MM.1S (cell line): ENCODE results near the gene CLC.
"Not testable (repeated sequence)": the region's sequence is repeated elsewhere in the genome, so short reads cannot be mapped to it uniquely, and the experiment has no call there.

Experiments used
- DNase-seq: peaks from one replicate; pipeline ENCODE4 v3.0.0-alpha.2; 2015
- H2AFZ ChIP-seq: fragments of 300-600 bp; sonication (generic); 2 replicates; pipeline ENCODE4 v1.6.0; 2016; ENCODE audit warnings: antibody characterized with exemption, low read length
- H3F3A ChIP-seq: fragments of 300-600 bp; sonication (generic); 2 replicates; pipeline ENCODE4 v1.6.1; 2016; ENCODE audit warnings: mild to moderate bottlenecking, antibody characterized with exemption, low read length, moderate library complexity, mixed read lengths; ENCODE audit not compliant: insufficient read depth
- H3K27ac ChIP-seq: fragments of 300-600 bp; sonication (generic); 2 replicates; pipeline ENCODE4 v1.5.1; 2016; ENCODE audit warnings: mild to moderate bottlenecking, low read length
- H3K27me3 ChIP-seq: fragments of 300-600 bp; sonication (generic); replicated peaks from 2 replicates; pipeline ENCODE4 v1.6.0; 2016; ENCODE audit warnings: low read length; ENCODE audit not compliant: insufficient read depth
- H3K36me3 ChIP-seq: fragments of 300-600 bp; sonication (generic); replicated peaks from 2 replicates; pipeline ENCODE4 v1.6.1; 2016; ENCODE audit warnings: mild to moderate bottlenecking, low read length, mixed read lengths; ENCODE audit not compliant: insufficient read depth
- H3K4me1 ChIP-seq: fragments of 300-600 bp; sonication (generic); 2 replicates; pipeline ENCODE4 v1.6.1; 2016; ENCODE audit warnings: low read length, mixed read lengths
- H3K4me2 ChIP-seq: fragments of 300-600 bp; sonication (generic); 2 replicates; pipeline ENCODE4 v1.6.0; 2016; ENCODE audit warnings: low read depth, low read length
- H3K4me3 ChIP-seq: fragments of 300-600 bp; sonication (generic); 2 replicates; pipeline ENCODE4 v1.5.1; 2016; ENCODE audit warnings: low read length, mixed read lengths
- H3K79me2 ChIP-seq: fragments of 300-600 bp; sonication (generic); 2 replicates; pipeline ENCODE4 v1.6.1; 2016; ENCODE audit warnings: mixed run types, low read length, mixed read lengths
- H3K9ac ChIP-seq: fragments of 300-600 bp; sonication (generic); 2 replicates; pipeline ENCODE4 v1.6.1; 2016; ENCODE audit warnings: low read length, mixed read lengths
- H3K9me2 ChIP-seq: fragments of 300-600 bp; sonication (generic); replicated peaks from 2 replicates; pipeline ENCODE4 v1.6.1; 2016; ENCODE audit warnings: mild to moderate bottlenecking, low read length, mixed read lengths; ENCODE audit not compliant: insufficient read depth
- H3K9me3 ChIP-seq: fragments of 300-600 bp; sonication (generic); replicated peaks from 2 replicates; pipeline ENCODE4 v1.6.1; 2016; ENCODE audit warnings: mild to moderate bottlenecking, low read length, mixed read lengths; ENCODE audit not compliant: insufficient read depth
- H4K20me1 ChIP-seq: fragments of 300-600 bp; sonication (generic); 2 replicates; pipeline ENCODE4 v1.6.1; 2016; ENCODE audit warnings: mild to moderate bottlenecking, low read length, moderate library complexity, mixed read lengths; ENCODE audit not compliant: insufficient read depth
- CTCF ChIP-seq: fragments of 300-600 bp; sonication (generic); IDR thresholded peaks from 2 replicates; pipeline ENCODE4 v1.5.1; 2016; ENCODE audit warnings: antibody characterized with exemption, low read length, mixed read lengths
- EZH2 ChIP-seq: fragments of 300-600 bp; sonication (generic); optimal IDR thresholded peaks from 2 replicates; pipeline ENCODE3; 2017; ENCODE audit warnings: low read depth, mild to moderate bottlenecking, antibody characterized with exemption, low read length, mixed read lengths
- EZH2phosphoT487 ChIP-seq: fragments of 300-600 bp; sonication (generic); IDR thresholded peaks from 2 replicates; pipeline ENCODE4 v1.6.1; 2018; ENCODE audit warnings: antibody characterized with exemption, low read length

CLC gene

GRCh38 chr19:39768786-39769185, 31.0 kb upstream of the CLC start:
- H3K79me2 ChIP-seq = no peaks in the 10 kb centered on the region
- H3K4me2 ChIP-seq = no peak overlapping the region
- TF ChIP-seq EZH2 = no peak
- no peak for TF ChIP-seq CTCF
- TF ChIP-seq EZH2phosphoT487 = no peak
- no peak overlapping the region for H3K9ac ChIP-seq
- no peaks in the 10 kb centered on the region for H3K27me3 ChIP-seq
- H4K20me1 ChIP-seq = no peaks in the 10 kb centered on the region
- H3K27ac ChIP-seq = no peak overlapping the region
- H3K9me2 ChIP-seq = no peaks in the 10 kb centered on the region
- H3F3A ChIP-seq = no peaks in the 10 kb centered on the region
- no peak overlapping the region for H3K4me3 ChIP-seq
- H3K9me3 ChIP-seq = no peaks in the 10 kb centered on the region
- no peak overlapping the region for H2AFZ ChIP-seq
- H3K4me1 ChIP-seq = 0 out of 2 replicates have a peak, but pooled peaks cover 3% of the 10 kb centered on the region
- DNase-seq = no peak
- no peaks in the 10 kb centered on the region for H3K36me3 ChIP-seq

- H3K4me3 ChIP-seq = no peak overlapping the region
Measured at GRCh38 chr19:39768334-39768733, 30.5 kb upstream of the CLC start.

GRCh38 chr19:39765091-39766076, 27.6 kb upstream of the CLC start:
- Histone ChIP-seq H3K79me2 (no peaks in the 10 kb centered on the region), H3K36me3 (no peaks in the 10 kb centered on the region), H2AFZ (no peak overlapping the region), H3K4me1 (peaks cover 10% of the 10 kb centered on the region), H3K27ac (no peak overlapping the region), H3K9ac (no peak overlapping the region), H3K27me3 (no peaks in the 10 kb centered on the region), H3K9me3 (no peaks in the 10 kb centered on the region), H3K4me3 (no peak overlapping the region), H3F3A (peaks cover 1% of the 10 kb centered on the region), H3K9me2 (no peaks in the 10 kb centered on the region), H4K20me1 (no peaks in the 10 kb centered on the region), H3K4me2 (no peak overlapping the region)
- TF ChIP-seq EZH2 = no peak
- TF ChIP-seq EZH2phosphoT487 = no peak
- TF ChIP-seq CTCF = peak; percentile 79
- peak; percentile 31 for DNase-seq

More at GRCh38 chr19:39768334-39768733, 30.5 kb upstream of the CLC start:
- H4K20me1 ChIP-seq = no peaks in the 10 kb centered on the region
- no peak for DNase-seq
- no peaks in the 10 kb centered on the region for H3K27me3 ChIP-seq
- H3K9ac ChIP-seq = no peak overlapping the region
- H3K9me3 ChIP-seq = no peaks in the 10 kb centered on the region
- H3K4me2 ChIP-seq = no peak overlapping the region
- H3K79me2 ChIP-seq = no peaks in the 10 kb centered on the region
- H3F3A ChIP-seq = no peaks in the 10 kb centered on the region
- no peaks in the 10 kb centered on the region for H3K9me2 ChIP-seq
- H3K36me3 ChIP-seq = no peaks in the 10 kb centered on the region
- H2AFZ ChIP-seq = no peak overlapping the region
- H3K27ac ChIP-seq = no peak overlapping the region
- 0 out of 2 replicates have a peak, but pooled peaks cover 3% of the 10 kb centered on the region for H3K4me1 ChIP-seq
- TF ChIP-seq EZH2 (no peak), EZH2phosphoT487 (no peak), CTCF (no peak)

- not testable (repeated sequence) for H3K36me3 ChIP-seq, H4K20me1 ChIP-seq, H3K4me3 ChIP-seq, H3K4me2 ChIP-seq, H3K27me3 ChIP-seq, DNase-seq, H2AFZ ChIP-seq, H3K9me3 ChIP-seq, H3K27ac ChIP-seq, H3K9me2 ChIP-seq, H3K79me2 ChIP-seq, H3K9ac ChIP-seq
- Histone ChIP-seq H3F3A (peaks cover 13% of the 10 kb centered on the region), H3K4me1 (peaks cover 38% of the 10 kb centered on the region)
Measured at GRCh38 chr19:39761851-39762250, 24.0 kb upstream of the CLC start.
